ENCODE data around the gene PRRC2B. TPM values are rescaled to one million over a fixed set of nuclear protein-coding genes. Genes with fewer than 3 reads are reported as not detected.

Gene PRRC2B
- total and polyA plus RNA-seq, 2 of the 8 experiments (the other 6 are each of a cell fraction or from before 2014, with no cell fraction given): 37.3 to 249 TPM

- Histone ChIP-seq H3K4me2 (ENCODE audit: insufficient read depth in 1 of 2, low read depth in 2 of 2, low read length in 2 of 2) (no peak overlapping the region), H3K79me1 (ENCODE audit: low read depth, low read length) (no peaks in the 10 kb centered on the region), H3K79me2 (ENCODE audit: control insufficient read depth in 1 of 2, insufficient read depth in 2 of 2, low read length in 2 of 2) (no peaks in the 10 kb centered on the region), H2AK5ac (ENCODE audit: low read depth, low read length) (no peak overlapping the region), H4K20me1 (replicated peaks in 1 of 2; ENCODE audit: control insufficient read depth in 1 of 2, insufficient read depth in 2 of 2, low read length in 2 of 2) (no peaks in the 10 kb centered on the region), H3K27ac (ENCODE audit: low read depth, low read length) (no peak overlapping the region), H3K27me3 (replicated peaks in 1 of 4; ENCODE audit: control insufficient read depth in 3 of 4, extremely low read depth in 1 of 4, insufficient read depth in 3 of 4, low read length in 3 of 4) (no peaks in the 10 kb centered on the region), H3K4me3 (ENCODE audit: extremely low read depth in 1 of 4, insufficient read depth in 2 of 4, low read depth in 3 of 4, low read length in 4 of 4) (no peak overlapping the region), H3K23ac (ENCODE audit: insufficient read length) (no peak overlapping the region), H2AFZ (ENCODE audit: low read length) (no peak overlapping the region), H2BK20ac (ENCODE audit: low read length) (no peak overlapping the region), H3K18ac (ENCODE audit: extremely low read depth, low read length) (no peak overlapping the region), H3K4ac (replicated peaks; ENCODE audit: insufficient read length, low read depth, low read length) (no peak overlapping the region), H3K23me2 (ENCODE audit: low read depth, low read length) (no peaks in the 10 kb centered on the region), H4K8ac (ENCODE audit: extremely low read depth, insufficient read depth, low read length) (no peak overlapping the region), H3K36me3 (ENCODE audit: control insufficient read depth in 2 of 4, insufficient read depth in 4 of 4, low read length in 3 of 4) (no peaks in the 10 kb centered on the region), H3K4me1 (replicated peaks in 1 of 4; ENCODE audit: control insufficient read depth in 3 of 4, insufficient read depth in 4 of 4, low read length in 3 of 4) (peaks cover 4 to 12% (median 6%) of the 10 kb centered on the region in 4 experiments; a peak in 6 of 7 replicates), H4K5ac (ENCODE audit: insufficient read length, low read depth, low read length) (no peak overlapping the region), H3K14ac (ENCODE audit: insufficient read length) (no peak overlapping the region), H2BK15ac (ENCODE audit: low read length) (no peak overlapping the region), H2BK120ac (replicated peaks; ENCODE audit: low read depth, low read length) (no peak overlapping the region), H2BK12ac (ENCODE audit: low read depth, low read length) (no peak overlapping the region), H2BK5ac (ENCODE audit: low read depth, low read length) (no peak overlapping the region), H4K91ac (replicated peaks; ENCODE audit: insufficient read length, low read length) (no peak overlapping the region), H3K9ac (replicated peaks in 1 of 4; ENCODE audit: extremely low read depth in 1 of 4, low read depth in 3 of 4, low read length in 3 of 4) (no peak overlapping the region), H3K9me3 (ENCODE audit: insufficient read depth in 2 of 2, low read depth in 1 of 2, low read length in 1 of 2) (no peaks in the 10 kb centered on the region), H3K56ac (replicated peaks; ENCODE audit: insufficient read length, low read depth, low read length) (no peak overlapping the region)
- POLR2A ChIA-PET (ENCODE audit: partially characterized antibody): interaction anchor here (0.7 to 5.1 kb wide), 6 partner anchors 8 to 53 kb away, joined by 3 to 30 read pairs (median 3); partner anchors contain the start of gene PRRC2B
- DNase-seq (ENCODE audit: low read depth in 1 of 2, low spot score in 2 of 2): no peak
- no peak for FAIRE-seq
- CTCF ChIA-PET (ENCODE audit: partially characterized antibody): interaction anchor here (0.6 to 2.3 kb wide), 7 partner anchors 12 to 486 kb away, joined by 3 to 7 read pairs (median 4); no protein-coding TSS in a partner anchor
- WGBS, 2 experiments (ENCODE audit: extremely low coverage in 1 of 2, insufficient coverage in 1 of 2, insufficient read length in 1 of 2, insufficient replicate concordance in 2 of 2, low coverage in 1 of 2, low lambda C conversion rate in 2 of 2, missing lambda C conversion rate in 1 of 2): 67% methylated on average over 5 of the region's 5 CpGs; no CpG with 5 or more reads in 1 of the 2 experiments
- TF ChIP-seq POLR2A (IDR thresholded peaks at IDR 0.05; ENCODE audit: control extremely low read depth in 1 of 2, low read depth in 2 of 2, low read length in 2 of 2) (no peak), SP4 (IDR thresholded peaks at IDR 0.05; ENCODE audit: low read length) (no peak), SP2 (IDR thresholded peaks at IDR 0.05; ENCODE audit: low read length) (no peak), CREB1 (IDR thresholded peaks at IDR 0.05) (no peak), SAP30 (IDR thresholded peaks at IDR 0.05; ENCODE audit: insufficient read depth, insufficient replicate concordance, low read length) (no peak), EZH2 (IDR thresholded peaks at IDR 0.05; ENCODE audit: low read depth, low read length, severe bottlenecking) (no peak), SUZ12 (IDR thresholded peaks at IDR 0.05; ENCODE audit: low read length) (no peak), CHD1 (IDR thresholded peaks at IDR 0.05; ENCODE audit: low read depth, low read length) (no peak), CEBPB (IDR thresholded peaks at IDR 0.05; ENCODE audit: low read depth, low read length) (no peak), JUN (IDR thresholded peaks at IDR 0.05; ENCODE audit: low read depth, low read length) (no peak), ATF3 (IDR thresholded peaks at IDR 0.05; ENCODE audit: insufficient read depth, low read depth, low read length) (no peak), TAF1 (IDR thresholded peaks at IDR 0.05; ENCODE audit: low read depth, low read length) (no peak), POLR2AphosphoS5 (IDR thresholded peaks at IDR 0.05; ENCODE audit: low read depth, low read length) (no peak)
Measured at GRCh38 chr9:131385296-131385695, 8.6 kb upstream of the PRRC2B start.

Data from H1 (cell line).